Gastroesophageal sphincter (tissue), 3 donors: ENCODE results near the gene GSTM3.

Source experiments
- CTCF ChIP-seq, 4 experiments: fragments of 200-600 bp in 2 of 4; fragments of 450-650 bp in 2 of 4; sonication (generic) in 1 of 4; IDR thresholded peaks; one replicate each; pipeline ENCODE4 v1.5.1; 2017 to 2019; ENCODE audit warnings: antibody characterized with exemption in 4 of 4, mild to moderate bottlenecking in 2 of 4, moderate library complexity in 2 of 4
- EP300 ChIP-seq: sonication (generic); formaldehyde crosslinking; IDR thresholded peaks from one replicate; pipeline ENCODE4 v1.6.1; 2017; ENCODE audit warnings: antibody characterized with exemption, mild to moderate bottlenecking
- POLR2A ChIP-seq, 2 donors: fragments of 450-650 bp; IDR thresholded peaks; one replicate each; pipeline ENCODE4 v1.6.1; 2017; ENCODE audit warnings: antibody characterized with exemption in 2 of 2, mild to moderate bottlenecking in 2 of 2, moderate library complexity in 1 of 2
- POLR2AphosphoS5 ChIP-seq: sonication (generic); formaldehyde crosslinking; IDR thresholded peaks from one replicate; pipeline ENCODE4 v1.6.1; 2017; ENCODE audit warnings: antibody characterized with exemption

DNA sequence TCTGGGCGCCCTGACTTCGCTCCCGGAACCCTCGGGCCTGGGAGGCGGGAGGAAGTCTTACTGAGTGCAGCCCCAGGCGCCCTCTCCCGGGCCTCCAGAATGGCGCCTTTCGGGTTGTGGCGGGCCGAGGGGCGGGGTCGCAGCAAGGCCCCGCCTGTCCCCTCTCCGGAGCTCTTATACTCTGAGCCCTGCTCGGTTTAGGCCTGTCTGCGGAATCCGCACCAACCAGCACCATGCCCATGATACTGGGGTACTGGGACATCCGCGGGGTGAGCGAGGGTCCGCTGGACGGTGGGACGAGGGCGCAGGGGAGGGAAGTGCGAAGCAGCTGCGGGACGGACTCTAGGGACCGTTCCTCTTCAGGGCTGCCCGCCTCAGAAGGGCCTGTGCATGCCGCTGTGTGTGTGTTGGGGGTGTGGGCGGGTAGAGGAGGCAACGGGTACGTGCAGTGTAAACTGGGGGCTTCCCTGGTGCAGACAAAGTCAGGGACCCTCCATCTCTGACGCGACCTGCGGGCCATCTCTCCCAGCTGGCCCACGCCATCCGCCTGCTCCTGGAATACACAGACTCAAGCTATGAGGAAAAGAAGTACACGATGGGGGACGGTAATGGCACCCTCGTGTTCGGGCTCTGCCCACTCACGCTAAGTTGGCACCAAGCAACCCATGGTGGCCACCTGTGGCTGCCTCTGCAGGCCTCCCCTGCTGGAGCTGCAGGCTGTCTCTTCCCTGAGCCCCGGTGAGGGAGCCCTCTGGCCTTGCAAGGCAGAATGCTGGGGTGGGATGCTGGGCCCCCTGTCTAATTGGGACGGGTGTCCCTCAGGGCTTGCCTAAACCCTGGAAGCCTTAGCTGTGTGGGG, 53.0 kb downstream of the GSTM3 start, which contains the start of gene GSTM1:
- TF ChIP-seq CTCF (IDR thresholded peaks at IDR 0.05), result no peak
- no peak for TF ChIP-seq POLR2AphosphoS5
- no peak for TF ChIP-seq EP300
- TF ChIP-seq POLR2A (IDR thresholded peaks at IDR 0.05), result no peak
